ENCODE measurements around the gene SUPV3L1.

SUPV3L1 gene

DNA sequence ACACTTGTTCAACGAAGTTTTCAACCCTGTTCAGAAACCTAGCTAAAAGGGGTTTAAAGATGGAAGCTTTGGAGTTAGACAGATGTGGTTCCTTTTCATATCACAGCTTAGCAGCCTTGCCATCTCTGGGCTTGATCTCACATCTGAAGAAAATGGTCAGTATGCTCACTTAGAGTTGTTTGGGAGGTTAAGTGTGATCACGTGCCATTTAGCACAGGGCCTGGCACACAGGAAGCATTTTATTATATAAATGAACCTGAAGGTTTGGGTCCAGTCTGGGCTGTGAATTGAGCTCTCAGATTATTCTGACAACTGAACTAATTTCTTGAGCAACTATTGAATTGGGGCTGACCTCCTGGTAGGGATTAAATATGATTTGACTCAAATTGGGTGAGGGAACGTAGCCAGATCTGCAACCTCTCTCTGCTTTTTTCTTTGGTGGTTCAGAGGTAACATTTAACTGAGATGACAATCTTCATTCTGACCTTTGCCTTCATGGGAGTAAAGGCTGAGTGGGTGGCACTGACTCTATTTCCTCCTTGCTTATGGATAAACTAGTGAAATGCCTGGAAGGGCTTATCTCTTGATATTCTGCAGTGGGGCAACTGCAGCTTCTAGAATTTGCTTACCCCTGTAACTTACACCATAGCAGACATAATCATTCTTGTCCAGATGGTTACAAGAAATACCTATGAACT lies 29.9 kb downstream of the SUPV3L1 start:
- H3K4me1 Mint-ChIP-seq: no peaks in the 10 kb centered on the region
- DNase-seq: no peak
- H3K27me3 Mint-ChIP-seq (ENCODE audit: low read depth, poor library complexity): peaks cover 13% of the 10 kb centered on the region
- H3K36me3 Mint-ChIP-seq (ENCODE audit: low read depth): peaks cover 32% of the 10 kb centered on the region
- H3K27ac Mint-ChIP-seq: no peak overlapping the region
- H3K9me3 Mint-ChIP-seq: peaks cover 10% of the 10 kb centered on the region
- TF ChIP-seq, protein P1, sequence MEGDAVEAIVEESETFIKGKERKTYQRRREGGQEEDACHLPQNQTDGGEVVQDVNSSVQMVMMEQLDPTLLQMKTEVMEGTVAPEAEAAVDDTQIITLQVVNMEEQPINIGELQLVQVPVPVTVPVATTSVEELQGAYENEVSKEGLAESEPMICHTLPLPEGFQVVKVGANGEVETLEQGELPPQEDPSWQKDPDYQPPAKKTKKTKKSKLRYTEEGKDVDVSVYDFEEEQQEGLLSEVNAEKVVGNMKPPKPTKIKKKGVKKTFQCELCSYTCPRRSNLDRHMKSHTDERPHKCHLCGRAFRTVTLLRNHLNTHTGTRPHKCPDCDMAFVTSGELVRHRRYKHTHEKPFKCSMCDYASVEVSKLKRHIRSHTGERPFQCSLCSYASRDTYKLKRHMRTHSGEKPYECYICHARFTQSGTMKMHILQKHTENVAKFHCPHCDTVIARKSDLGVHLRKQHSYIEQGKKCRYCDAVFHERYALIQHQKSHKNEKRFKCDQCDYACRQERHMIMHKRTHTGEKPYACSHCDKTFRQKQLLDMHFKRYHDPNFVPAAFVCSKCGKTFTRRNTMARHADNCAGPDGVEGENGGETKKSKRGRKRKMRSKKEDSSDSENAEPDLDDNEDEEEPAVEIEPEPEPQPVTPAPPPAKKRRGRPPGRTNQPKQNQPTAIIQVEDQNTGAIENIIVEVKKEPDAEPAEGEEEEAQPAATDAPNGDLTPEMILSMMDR (IDR thresholded peaks at IDR 0.05): no peak
- no peak overlapping the region for H3K4me3 Mint-ChIP-seq

DNA sequence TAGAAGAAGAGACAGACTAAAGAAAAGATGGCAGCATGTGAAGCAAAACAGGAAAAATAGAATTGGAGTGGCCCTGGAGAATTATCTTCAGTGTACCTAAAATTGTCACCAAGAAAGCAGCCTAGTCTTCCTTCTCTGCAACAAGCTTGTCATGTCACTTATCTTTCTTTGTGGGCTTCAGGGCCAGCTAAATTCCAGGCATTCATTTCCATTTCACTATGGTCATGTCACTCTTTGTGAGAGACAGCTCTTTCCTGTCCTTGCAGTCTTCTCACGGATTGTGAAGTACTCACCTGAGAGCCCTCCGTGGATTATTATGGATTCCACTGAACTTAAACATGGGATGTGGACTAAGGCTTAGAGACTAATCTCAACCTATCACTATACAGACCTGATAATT lies 31.1 kb downstream of the SUPV3L1 start:
- H3K27me3 Mint-ChIP-seq (ENCODE audit: low read depth, poor library complexity): peaks cover 17% of the 10 kb centered on the region
- H3K27ac Mint-ChIP-seq: no peak overlapping the region
- H3K4me3 Mint-ChIP-seq: no peak overlapping the region
- peaks cover 10% of the 10 kb centered on the region for H3K9me3 Mint-ChIP-seq
- DNase-seq: no peak
- H3K4me1 Mint-ChIP-seq: peaks cover 10% of the 10 kb centered on the region
- peaks cover 29% of the 10 kb centered on the region for H3K36me3 Mint-ChIP-seq (ENCODE audit: low read depth)
- TF ChIP-seq, protein P1 (IDR thresholded peaks at IDR 0.05): no peak

DNA sequence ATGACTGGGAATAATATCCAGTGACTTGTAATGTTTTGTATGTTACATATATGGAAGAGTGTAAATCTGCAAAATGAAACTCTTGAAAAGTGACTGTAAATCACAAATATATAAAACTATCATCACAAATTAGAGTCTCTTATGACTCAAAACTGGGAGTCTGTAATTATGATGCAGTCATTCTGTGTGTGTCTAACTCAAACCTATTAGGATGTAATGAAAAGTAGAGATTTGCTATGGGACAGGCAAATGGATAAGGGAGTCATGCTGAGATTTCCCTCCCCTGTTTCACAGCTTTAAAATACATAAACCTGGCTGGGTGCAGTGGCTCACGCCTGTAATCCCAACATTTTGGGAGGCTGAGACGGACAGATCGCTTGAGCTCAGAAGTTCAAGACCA lies 31.5 kb downstream of the SUPV3L1 start:
- peaks cover 17% of the 10 kb centered on the region for H3K27me3 Mint-ChIP-seq (ENCODE audit: low read depth, poor library complexity)

DNA sequence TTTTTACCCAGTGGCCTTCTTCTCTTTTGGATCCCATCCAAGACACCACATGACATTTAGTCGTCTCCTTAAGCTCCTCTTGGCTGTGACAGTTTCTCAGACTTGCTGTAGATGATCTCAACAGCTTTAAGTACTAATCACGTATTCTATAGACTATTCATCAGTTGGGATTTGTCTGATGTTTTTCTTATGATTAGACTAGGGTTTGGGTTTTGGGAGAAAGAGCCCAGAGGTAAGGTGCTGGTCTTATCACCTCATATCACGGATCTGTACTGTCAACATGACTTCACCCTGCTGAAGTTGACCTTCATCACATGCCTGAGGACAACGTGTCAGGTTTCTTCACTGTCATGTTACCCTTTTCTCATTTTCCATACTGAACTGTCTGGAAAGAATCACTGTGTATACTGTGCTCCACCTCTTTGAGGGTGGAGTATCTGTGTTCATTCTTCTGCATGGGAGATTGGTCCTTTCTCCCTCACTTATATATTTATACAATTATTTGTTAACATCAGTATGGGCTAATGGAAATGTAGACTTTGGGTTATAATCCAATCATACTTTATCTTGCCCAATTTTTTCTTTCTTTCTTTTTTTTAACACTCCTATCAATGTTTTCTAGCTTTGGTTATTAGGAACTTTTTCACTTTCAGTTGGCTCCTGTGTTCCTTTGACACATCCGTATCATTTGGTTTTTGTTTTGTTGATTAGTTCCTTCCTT lies 33.7 kb downstream of the SUPV3L1 start:
- peaks cover 10% of the 10 kb centered on the region for H3K9me3 Mint-ChIP-seq
- H3K4me3 Mint-ChIP-seq: no peak overlapping the region
- H3K27ac Mint-ChIP-seq: no peak overlapping the region
- DNase-seq: no peak
- H3K36me3 Mint-ChIP-seq (ENCODE audit: low read depth): peaks cover 10% of the 10 kb centered on the region
- H3K4me1 Mint-ChIP-seq: peaks cover 11% of the 10 kb centered on the region
- TF ChIP-seq, protein P1 (IDR thresholded peaks at IDR 0.05): no peak
- peaks cover 28% of the 10 kb centered on the region for H3K27me3 Mint-ChIP-seq (ENCODE audit: low read depth, poor library complexity)

More for the DNA sequence above, 31.5 kb downstream of the SUPV3L1 start:
- H3K4me3 Mint-ChIP-seq: no peak overlapping the region
- TF ChIP-seq, protein P1 (IDR thresholded peaks at IDR 0.05): no peak
- peaks cover 11% of the 10 kb centered on the region for H3K4me1 Mint-ChIP-seq
- peaks cover 25% of the 10 kb centered on the region for H3K36me3 Mint-ChIP-seq (ENCODE audit: low read depth)
- H3K27ac Mint-ChIP-seq: no peak overlapping the region
- DNase-seq: no peak
- H3K9me3 Mint-ChIP-seq: peaks cover 10% of the 10 kb centered on the region

DNA sequence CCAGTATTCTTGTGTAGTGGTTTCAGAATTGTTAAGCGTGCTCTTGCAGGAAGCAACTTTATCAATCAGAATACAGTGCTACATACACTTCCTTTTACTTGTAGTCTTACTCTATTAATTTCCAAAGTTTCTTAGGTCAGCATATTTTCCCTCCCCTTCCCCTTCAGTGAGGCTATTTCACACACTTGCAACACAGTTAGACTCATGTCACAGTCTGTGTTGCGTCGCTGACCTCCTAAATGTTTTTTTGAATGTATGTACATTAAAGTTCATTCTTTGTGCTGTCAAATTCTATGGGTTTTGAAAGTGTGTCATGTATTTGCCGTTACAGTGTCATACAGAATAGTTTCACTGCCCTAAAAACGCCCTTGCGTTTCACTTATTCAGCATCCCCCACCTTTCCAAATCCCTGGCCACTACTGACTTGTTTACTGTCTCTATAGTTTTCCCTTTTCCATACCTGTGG lies 34.7 kb downstream of the SUPV3L1 start:
- Mint-ChIP-seq H3K9me3 (peaks cover 10% of the 10 kb centered on the region), H3K27me3 (ENCODE audit: low read depth, poor library complexity) (peaks cover 31% of the 10 kb centered on the region), H3K4me1 (peaks cover 13% of the 10 kb centered on the region), H3K36me3 (ENCODE audit: low read depth) (peaks cover 5% of the 10 kb centered on the region), H3K4me3 (no peak overlapping the region), H3K27ac (no peak overlapping the region)
- TF ChIP-seq, protein P1 (IDR thresholded peaks at IDR 0.05): no peak
- DNase-seq: no peak
